ENCODE results near the gene TTC13.

DNA sequence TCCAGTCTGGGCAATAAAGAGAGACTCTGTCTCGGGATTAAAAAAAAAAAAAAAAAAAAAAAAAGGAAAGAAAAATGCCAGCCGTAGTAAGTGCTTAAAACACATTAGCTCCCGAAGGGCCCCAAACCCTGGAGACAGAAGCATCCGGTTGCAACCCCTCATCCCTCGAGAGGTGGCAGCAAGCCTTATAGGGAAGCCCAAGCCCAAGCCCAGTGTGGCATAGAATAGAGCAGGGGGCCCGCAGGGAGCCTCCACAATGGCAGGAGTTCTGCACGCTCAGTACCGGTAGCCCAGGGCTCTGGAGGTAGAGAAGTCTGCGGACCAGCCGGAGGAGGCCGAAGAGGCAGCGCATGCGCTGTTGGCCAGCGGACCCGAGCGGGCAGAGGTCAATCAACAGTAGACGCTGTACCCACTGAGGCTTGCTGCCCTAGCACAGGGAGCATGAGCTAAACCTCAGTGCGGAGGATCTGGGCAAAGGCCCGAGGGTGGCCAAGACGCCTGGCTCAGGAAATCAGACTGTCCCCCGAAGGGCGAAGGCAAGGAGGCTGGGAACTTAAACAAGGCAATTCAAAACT is 76.2 kb downstream of the TTC13 start:
- TF ChIP-seq, protein P1, sequence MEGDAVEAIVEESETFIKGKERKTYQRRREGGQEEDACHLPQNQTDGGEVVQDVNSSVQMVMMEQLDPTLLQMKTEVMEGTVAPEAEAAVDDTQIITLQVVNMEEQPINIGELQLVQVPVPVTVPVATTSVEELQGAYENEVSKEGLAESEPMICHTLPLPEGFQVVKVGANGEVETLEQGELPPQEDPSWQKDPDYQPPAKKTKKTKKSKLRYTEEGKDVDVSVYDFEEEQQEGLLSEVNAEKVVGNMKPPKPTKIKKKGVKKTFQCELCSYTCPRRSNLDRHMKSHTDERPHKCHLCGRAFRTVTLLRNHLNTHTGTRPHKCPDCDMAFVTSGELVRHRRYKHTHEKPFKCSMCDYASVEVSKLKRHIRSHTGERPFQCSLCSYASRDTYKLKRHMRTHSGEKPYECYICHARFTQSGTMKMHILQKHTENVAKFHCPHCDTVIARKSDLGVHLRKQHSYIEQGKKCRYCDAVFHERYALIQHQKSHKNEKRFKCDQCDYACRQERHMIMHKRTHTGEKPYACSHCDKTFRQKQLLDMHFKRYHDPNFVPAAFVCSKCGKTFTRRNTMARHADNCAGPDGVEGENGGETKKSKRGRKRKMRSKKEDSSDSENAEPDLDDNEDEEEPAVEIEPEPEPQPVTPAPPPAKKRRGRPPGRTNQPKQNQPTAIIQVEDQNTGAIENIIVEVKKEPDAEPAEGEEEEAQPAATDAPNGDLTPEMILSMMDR (IDR thresholded peaks at IDR 0.05) = no peak
- no peak for TF ChIP-seq POLR2A (IDR thresholded peaks at IDR 0.05)

Measured in testis (tissue), 2 donors.